Immature natural killer cell (primary cell): ENCODE measurements around the gene PAK5. TPM values are rescaled to one million over a fixed set of nuclear protein-coding genes. Genes with fewer than 3 reads are reported as not detected.
"Not testable (repeated sequence)": the region's sequence is repeated elsewhere in the genome, so short reads cannot be mapped to it uniquely, and the experiment has no call there.

Source experiments
- DNase-seq, 3 donors: peaks; one replicate each; pipeline ENCODE4 v3.0.0; 2022; ENCODE audit warnings: mixed read lengths in 1 of 3
- H3K27ac Mint-ChIP-seq, 6 donors: one replicate each; pipeline ENCODE4 v1.8.0; 2020; ENCODE audit warnings: mixed read lengths in 6 of 6, mild to moderate bottlenecking in 5 of 6, inconsistent platforms in 4 of 6, moderate library complexity in 3 of 6
- H3K27me3 Mint-ChIP-seq, 3 donors: one replicate each; pipeline ENCODE4 v1.8.0; 2020 to 2021; ENCODE audit warnings: low read depth in 3 of 3, mild to moderate bottlenecking in 3 of 3, mixed read lengths in 3 of 3, moderate library complexity in 3 of 3, inconsistent platforms in 1 of 3
- H3K36me3 Mint-ChIP-seq, 3 donors: one replicate each; pipeline ENCODE4 v1.8.0; 2020; ENCODE audit warnings: mixed read lengths in 3 of 3, inconsistent platforms in 2 of 3, mild to moderate bottlenecking in 2 of 3
- H3K4me1 Mint-ChIP-seq, 2 donors: one replicate each; pipeline ENCODE4 v1.8.0; 2020; ENCODE audit warnings: inconsistent platforms in 2 of 2, mild to moderate bottlenecking in 2 of 2, mixed read lengths in 2 of 2, moderate library complexity in 1 of 2
- H3K4me3 Mint-ChIP-seq, 5 donors: one replicate each; pipeline ENCODE4 v1.8.0; 2020; ENCODE audit warnings: mild to moderate bottlenecking in 5 of 5, mixed read lengths in 5 of 5, inconsistent platforms in 3 of 5, moderate library complexity in 3 of 5
- H3K9me3 Mint-ChIP-seq, 6 donors: one replicate each; pipeline ENCODE4 v1.8.0; 2020; ENCODE audit warnings: mild to moderate bottlenecking in 6 of 6, mixed read lengths in 6 of 6, inconsistent platforms in 4 of 6, moderate library complexity in 3 of 6
- polyA plus RNA-seq, 3 donors: library from polyadenylated mRNA; unstranded; fragments of 300-500 nt; fragmentation: Illumina TruSeq; gene quantifications; one replicate each; pipeline ENCODE4 v1.2.3, GENCODE V29; 2021

PAK5 gene
- polyA plus RNA-seq, 3 donors from 2014 or later: not detected

- H3K9me3 Mint-ChIP-seq: not testable (repeated sequence)
Measured at GRCh38 chr20:9641499-9642000, 197.3 kb downstream of the PAK5 start.

GRCh38 chr20:9637889-9638288, 201.0 kb downstream of the PAK5 start:
- no peak for DNase-seq
- peaks cover 0 to 1% (median 0%) of the 10 kb centered on the region in 3 donors for H3K27me3 Mint-ChIP-seq
- no peak overlapping the region for H3K4me3 Mint-ChIP-seq
- peaks cover 0 to 6% (median 0%) of the 10 kb centered on the region in 6 donors for H3K9me3 Mint-ChIP-seq
- no peaks in the 10 kb centered on the region for H3K4me1 Mint-ChIP-seq
- H3K27ac Mint-ChIP-seq: no peak overlapping the region
- H3K36me3 Mint-ChIP-seq: no peaks in the 10 kb centered on the region

More at GRCh38 chr20:9641499-9642000, 197.3 kb downstream of the PAK5 start:
- H3K27me3 Mint-ChIP-seq, H3K4me3 Mint-ChIP-seq, H3K36me3 Mint-ChIP-seq, H3K27ac Mint-ChIP-seq, DNase-seq, H3K4me1 Mint-ChIP-seq: not testable (repeated sequence)

GRCh38 chr20:9635750-9636149, 203.1 kb downstream of the PAK5 start:
- H3K27me3 Mint-ChIP-seq: peaks cover 0 to 1% (median 0%) of the 10 kb centered on the region in 3 donors
- peaks cover 0 to 5% (median 0%) of the 10 kb centered on the region in 6 donors for H3K9me3 Mint-ChIP-seq
- no peak overlapping the region for H3K4me3 Mint-ChIP-seq
- no peak for DNase-seq
- H3K27ac Mint-ChIP-seq: no peak overlapping the region
- no peaks in the 10 kb centered on the region for H3K4me1 Mint-ChIP-seq
- no peaks in the 10 kb centered on the region for H3K36me3 Mint-ChIP-seq

GRCh38 chr20:9634327-9634726, 204.5 kb downstream of the PAK5 start:
- H3K9me3 Mint-ChIP-seq: no peaks in the 10 kb centered on the region
- no peak overlapping the region for H3K27ac Mint-ChIP-seq
- DNase-seq: no peak
- peaks cover 1 to 3% (median 1%) of the 10 kb centered on the region in 3 donors for H3K27me3 Mint-ChIP-seq
- H3K36me3 Mint-ChIP-seq: no peaks in the 10 kb centered on the region
- no peaks in the 10 kb centered on the region for H3K4me1 Mint-ChIP-seq
- H3K4me3 Mint-ChIP-seq: no peak overlapping the region

- DNase-seq: no peak
- Mint-ChIP-seq H3K4me3 (no peak overlapping the region), H3K9me3 (no peaks in the 10 kb centered on the region), H3K27ac (no peak overlapping the region), H3K27me3 (peaks cover 1 to 3% (median 2%) of the 10 kb centered on the region in 3 donors), H3K4me1 (no peaks in the 10 kb centered on the region), H3K36me3 (no peaks in the 10 kb centered on the region)
Measured at GRCh38 chr20:9632991-9633390, 205.9 kb downstream of the PAK5 start.

- no peaks in the 10 kb centered on the region for H3K36me3 Mint-ChIP-seq
- no peak overlapping the region for H3K4me3 Mint-ChIP-seq
- no peaks in the 10 kb centered on the region for H3K9me3 Mint-ChIP-seq
- H3K27me3 Mint-ChIP-seq: peaks cover 1 to 3% (median 2%) of the 10 kb centered on the region in 3 donors
- no peaks in the 10 kb centered on the region for H3K4me1 Mint-ChIP-seq
- no peak overlapping the region for H3K27ac Mint-ChIP-seq
- DNase-seq: no peak
Measured at GRCh38 chr20:9632265-9632664, 206.6 kb downstream of the PAK5 start.

- no peaks in the 10 kb centered on the region for H3K36me3 Mint-ChIP-seq
- H3K4me1 Mint-ChIP-seq: peaks cover 0 to 4% of the 10 kb centered on the region in 2 donors
- no peak overlapping the region for H3K4me3 Mint-ChIP-seq
- no peak overlapping the region for H3K27ac Mint-ChIP-seq
- no peak for DNase-seq
- no peaks in the 10 kb centered on the region for H3K9me3 Mint-ChIP-seq
- H3K27me3 Mint-ChIP-seq: peaks cover under 1 to 3% (median 2%) of the 10 kb centered on the region in 3 donors
Measured at GRCh38 chr20:9630554-9630953, 208.3 kb downstream of the PAK5 start.

GRCh38 chr20:9629831-9630230, 209.0 kb downstream of the PAK5 start:
- no peaks in the 10 kb centered on the region for H3K9me3 Mint-ChIP-seq
- DNase-seq: no peak
- H3K4me3 Mint-ChIP-seq: no peak overlapping the region
- no peak overlapping the region for H3K27ac Mint-ChIP-seq
- peaks cover 0 to 4% (median 2%) of the 10 kb centered on the region in 3 donors for H3K27me3 Mint-ChIP-seq
- no peaks in the 10 kb centered on the region for H3K36me3 Mint-ChIP-seq
- peaks cover 0 to 11% of the 10 kb centered on the region in 2 donors for H3K4me1 Mint-ChIP-seq

- H3K4me3 Mint-ChIP-seq: no peak overlapping the region
- H3K27ac Mint-ChIP-seq: no peak overlapping the region
- H3K9me3 Mint-ChIP-seq: no peaks in the 10 kb centered on the region
- peaks cover 0 to 4% (median 3%) of the 10 kb centered on the region in 3 donors for H3K27me3 Mint-ChIP-seq
- DNase-seq: no peak
- H3K4me1 Mint-ChIP-seq: peaks cover 0 to 14% of the 10 kb centered on the region in 2 donors
- no peaks in the 10 kb centered on the region for H3K36me3 Mint-ChIP-seq
Measured at GRCh38 chr20:9628589-9628988, 210.3 kb downstream of the PAK5 start.

GRCh38 chr20:9628141-9628540, 210.7 kb downstream of the PAK5 start:
- no peak overlapping the region for H3K4me3 Mint-ChIP-seq
- no peak overlapping the region for H3K27ac Mint-ChIP-seq
- peaks cover 0 to under 1% (median 0%) of the 10 kb centered on the region in 6 donors for H3K9me3 Mint-ChIP-seq
- peaks cover 0 to 14% of the 10 kb centered on the region in 2 donors for H3K4me1 Mint-ChIP-seq
- no peak for DNase-seq
- H3K36me3 Mint-ChIP-seq: no peaks in the 10 kb centered on the region
- H3K27me3 Mint-ChIP-seq: peaks cover 0 to 4% (median 3%) of the 10 kb centered on the region in 3 donors

GRCh38 chr20:9627219-9627618, 211.7 kb downstream of the PAK5 start:
- Mint-ChIP-seq H3K9me3 (peaks cover 0 to 6% (median 0%) of the 10 kb centered on the region in 6 donors), H3K27me3 (peaks cover 0 to 4% (median 3%) of the 10 kb centered on the region in 3 donors), H3K4me1 (peaks cover 0 to 14% of the 10 kb centered on the region in 2 donors), H3K36me3 (no peaks in the 10 kb centered on the region), H3K27ac (no peak overlapping the region), H3K4me3 (no peak overlapping the region)
- DNase-seq: no peak

GRCh38 chr20:9626357-9626756, 212.5 kb downstream of the PAK5 start:
- DNase-seq: no peak
- peaks cover 0 to 4% (median 3%) of the 10 kb centered on the region in 3 donors for H3K27me3 Mint-ChIP-seq
- peaks cover 0 to 6% (median 0%) of the 10 kb centered on the region in 6 donors for H3K9me3 Mint-ChIP-seq
- H3K4me1 Mint-ChIP-seq: peaks cover 0 to 14% of the 10 kb centered on the region in 2 donors
- H3K27ac Mint-ChIP-seq: no peak overlapping the region
- no peak overlapping the region for H3K4me3 Mint-ChIP-seq
- H3K36me3 Mint-ChIP-seq: no peaks in the 10 kb centered on the region

- Mint-ChIP-seq H3K36me3 (no peaks in the 10 kb centered on the region), H3K27me3 (no peaks in the 10 kb centered on the region), H3K9me3 (peaks cover 0 to 4% (median 0%) of the 10 kb centered on the region in 6 donors), H3K27ac (no peak overlapping the region), H3K4me1 (no peaks in the 10 kb centered on the region), H3K4me3 (no peak overlapping the region)
- no peak for DNase-seq
Measured at GRCh38 chr20:9617940-9618339, 220.9 kb downstream of the PAK5 start.

- Mint-ChIP-seq H3K27ac (no peak overlapping the region), H3K27me3 (peaks cover 0 to 3% (median 0%) of the 10 kb centered on the region in 3 donors), H3K4me1 (no peaks in the 10 kb centered on the region), H3K36me3 (no peaks in the 10 kb centered on the region), H3K9me3 (no peaks in the 10 kb centered on the region), H3K4me3 (no peak overlapping the region)
- peak; percentile 5 to 38 (median 17) for DNase-seq
Measured at GRCh38 chr20:9616833-9617461, 221.9 kb downstream of the PAK5 start.

GRCh38 chr20:9616455-9616805, 222.4 kb downstream of the PAK5 start:
- no peak overlapping the region for H3K4me3 Mint-ChIP-seq
- no peak for DNase-seq
- no peaks in the 10 kb centered on the region for H3K9me3 Mint-ChIP-seq
- H3K27me3 Mint-ChIP-seq: peaks cover 0 to 3% (median 0%) of the 10 kb centered on the region in 3 donors
- H3K36me3 Mint-ChIP-seq: no peaks in the 10 kb centered on the region
- no peak overlapping the region for H3K27ac Mint-ChIP-seq
- no peaks in the 10 kb centered on the region for H3K4me1 Mint-ChIP-seq
